GM18519 (cell line): Measurements from ENCODE around the gene ZBTB32.

ENCODE experiments used
- ATAC-seq: cut with Tn5 transposase; IDR thresholded peaks from one replicate; pipeline ENCODE4 v1.9.1; 2021; ENCODE audit warnings: mild to moderate bottlenecking, moderate library complexity; ENCODE audit not compliant: unreplicated experiment, low FRiP score

The ZBTB32 gene

GRCh38 chr19:35693835-35694599 lies 10.3 kb upstream of the ZBTB32 start:
- ATAC-seq, result no peak

DNA sequence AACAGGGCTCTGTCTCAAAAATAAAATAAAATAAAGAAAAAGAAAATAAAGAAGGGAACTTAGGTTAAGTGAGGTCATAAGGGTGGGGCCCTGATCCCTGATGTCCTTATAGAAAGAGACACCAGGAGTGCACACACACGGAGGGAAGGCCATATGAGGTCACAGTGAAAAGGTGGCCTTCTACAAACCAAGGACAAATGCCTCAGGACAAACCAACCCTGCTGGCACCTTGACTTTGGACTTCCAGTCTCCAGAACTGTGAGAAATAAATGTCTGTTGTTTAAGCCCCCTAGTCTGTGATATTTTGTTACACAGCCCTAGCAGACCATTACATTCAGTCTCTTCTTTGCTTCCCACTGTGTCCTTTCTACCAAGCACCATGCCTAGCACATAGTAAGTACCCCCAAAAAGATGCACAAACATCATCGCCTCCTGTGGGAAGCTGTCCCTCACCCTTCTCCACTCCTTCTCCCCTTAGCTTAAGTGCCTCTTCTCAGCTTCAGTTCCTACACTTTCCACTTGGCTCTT lies 8.4 kb upstream of the ZBTB32 start:
- ATAC-seq, result no peak

DNA sequence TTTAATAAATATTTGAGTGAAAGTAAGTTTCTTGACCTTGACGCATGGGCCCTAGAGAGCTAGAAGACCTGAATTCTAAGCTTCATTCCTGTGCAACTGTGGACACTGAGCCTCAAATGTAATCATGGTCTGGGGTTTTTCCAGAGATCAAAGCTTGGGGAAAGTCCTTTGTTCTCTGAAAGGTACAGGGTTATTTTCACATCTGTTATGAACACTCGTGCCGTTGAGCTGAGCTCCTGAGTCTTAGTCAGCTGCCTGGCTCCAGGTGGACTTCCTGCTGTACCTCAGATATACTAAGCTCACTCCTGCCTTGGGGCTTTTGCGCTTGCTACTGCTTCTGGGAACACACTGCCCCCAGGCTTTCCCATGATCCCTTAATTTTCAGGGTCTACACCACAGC lies 7.5 kb upstream of the ZBTB32 start:
- no peak for ATAC-seq

GRCh38 chr19:35702223-35703012 lies 1.9 kb upstream of the ZBTB32 start:
- ATAC-seq, result peak; percentile 90

GRCh38 chr19:35703343-35703742 lies 1.0 kb upstream of the ZBTB32 start:
- ATAC-seq, result no peak

DNA sequence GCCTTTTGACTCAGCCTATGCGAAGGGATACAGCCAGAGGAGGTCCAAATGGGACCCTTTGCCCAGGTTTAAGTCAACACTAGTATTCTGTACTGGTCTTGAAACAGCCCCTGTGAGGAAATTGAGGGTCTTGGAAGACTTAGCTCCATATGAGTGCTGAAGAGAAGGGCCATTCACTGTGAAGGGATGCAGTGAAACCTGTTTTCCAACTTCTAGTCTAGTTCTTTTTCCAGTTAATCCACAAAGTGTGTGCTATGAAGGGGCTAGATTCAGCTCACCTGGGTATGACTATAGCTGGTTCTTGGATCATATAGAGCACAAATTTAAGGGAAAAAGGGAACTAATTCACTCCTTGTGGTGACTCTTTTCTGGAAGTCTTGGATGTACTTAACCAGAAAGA lies 4.0 kb downstream of the ZBTB32 start:
- no peak for ATAC-seq

- no peak for ATAC-seq
Measured at GRCh38 chr19:35710784-35711723, 6.7 kb downstream of the ZBTB32 start.

- ATAC-seq, result no peak
Measured at GRCh38 chr19:35712567-35713505, 8.5 kb downstream of the ZBTB32 start.

DNA sequence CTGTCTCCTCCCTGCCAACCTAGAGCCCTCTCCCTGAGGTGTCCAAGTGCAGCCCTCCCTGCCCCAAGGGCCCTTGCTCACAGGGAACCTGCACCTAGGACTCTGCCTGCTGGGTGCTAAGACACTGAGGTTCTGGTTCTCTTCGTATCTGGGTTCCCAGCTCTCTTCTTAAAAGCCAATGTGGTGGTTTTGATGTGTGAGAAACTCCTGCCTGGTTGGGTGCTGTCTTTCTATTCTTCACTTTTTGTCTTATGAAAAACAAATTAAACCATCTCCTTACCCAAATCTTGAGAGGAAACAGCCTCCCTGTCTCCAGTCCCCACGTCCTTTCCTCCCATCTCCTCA lies 9.1 kb downstream of the ZBTB32 start:
- ATAC-seq, result no peak

- ATAC-seq, result no peak
Measured at GRCh38 chr19:35713904-35714495, 9.6 kb downstream of the ZBTB32 start.

DNA sequence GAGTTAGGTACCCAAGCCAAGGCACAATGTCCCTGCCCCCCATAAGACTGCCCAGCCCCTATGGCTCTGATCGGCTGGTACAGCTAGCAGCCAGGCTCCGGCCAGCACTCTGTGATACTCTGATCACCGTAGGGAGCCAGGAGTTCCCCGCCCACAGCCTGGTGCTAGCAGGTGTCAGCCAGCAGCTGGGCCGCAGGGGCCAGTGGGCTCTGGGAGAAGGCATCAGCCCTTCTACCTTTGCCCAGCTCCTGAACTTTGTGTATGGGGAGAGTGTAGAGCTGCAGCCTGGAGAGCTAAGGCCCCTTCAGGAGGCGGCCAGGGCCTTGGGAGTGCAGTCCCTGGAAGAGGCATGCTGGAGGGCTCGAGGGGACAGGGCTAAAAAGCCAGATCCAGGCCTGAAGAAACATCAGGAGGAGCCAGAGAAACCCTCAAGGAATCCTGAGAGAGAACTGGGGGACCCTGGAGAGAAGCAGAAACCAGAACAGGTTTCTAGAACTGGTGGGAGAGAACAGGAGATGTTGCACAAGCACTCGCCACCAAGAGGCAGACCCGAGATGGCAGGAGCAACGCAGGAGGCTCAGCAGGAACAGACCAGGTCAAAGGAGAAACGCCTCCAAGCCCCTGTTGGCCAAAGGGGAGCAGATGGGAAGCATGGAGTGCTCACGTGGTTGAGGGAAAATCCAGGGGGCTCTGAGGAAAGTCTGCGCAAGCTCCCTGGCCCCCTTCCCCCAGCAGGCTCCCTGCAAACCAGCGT lies 10.4 kb downstream of the ZBTB32 start:
- ATAC-seq, result no peak

- no peak for ATAC-seq
Measured at GRCh38 chr19:35715355-35715809, 11.0 kb downstream of the ZBTB32 start.

- no peak for ATAC-seq
Measured at GRCh38 chr19:35715981-35716800, 11.8 kb downstream of the ZBTB32 start.

GRCh38 chr19:35716801-35717664 lies 12.7 kb downstream of the ZBTB32 start:
- ATAC-seq, result peak; percentile 44

- no peak for ATAC-seq
Measured at GRCh38 chr19:35717665-35718344, 13.4 kb downstream of the ZBTB32 start, which contains the start of gene KMT2B. Gene KMT2B, plus strand, starts transcription at chr19:35718003. Its CDS starts 16 bp downstream, at chr19:35718019.
